K562 (cell line): ENCODE measurements around the gene TIPIN. TPM values are rescaled to one million over a fixed set of nuclear protein-coding genes. Genes with fewer than 3 reads are reported as not detected.

ENCODE experiments used
- ATAC-seq: fragments of 200-7000 bp; cut with Tn5 transposase; 3 replicates; pipeline ENCODE4 v1.9.1; 2020; ENCODE audit warnings: moderate library complexity
- BruUV-seq: library from RNA; stranded (reverse); fragments of 400-500 nt; replicated peaks from 2 replicates; lab custom pipeline; 2021; lab: Mats Ljungman, UMichigan
- CTCF ChIA-PET: fragments of 300-600 bp; formaldehyde crosslinking; extraction: SDS; loops from one replicate; lab custom pipeline; 2021; ENCODE audit warnings: low intra/inter-chr PET ratio; lab: Yijun Ruan, JAX
- POLR2A ChIA-PET: fragments of 300-600, 350-650 bp; sonication (Branson Sonifier 250); formaldehyde crosslinking; extraction: SDS; loops from one replicate; lab custom pipeline; 2021; ENCODE audit warnings: antibody characterized with exemption, inconsistent platforms; lab: Yijun Ruan, JAX
- DNase-seq, 4 experiments: peaks; one replicate each; pipeline versions ENCODE4 v3.0.0 to v3.0.0-alpha.2; 2011 to 2018; ENCODE audit warnings: low spot score in 3 of 4, mixed read lengths in 3 of 4; ENCODE audit errors: extremely low read depth in 1 of 4
- FAIRE-seq: peaks from 2 replicates; lab custom pipeline; 2011; peaks lifted over from hg19 to GRCh38; lab: Jason Lieb, UNC
- H2AFZ ChIP-seq: 2 replicates; pipeline ENCODE4 v1.6.0; 2011; ENCODE audit warnings: low read depth, low read length, control low read depth, inconsistent platforms
- H3K27ac ChIP-seq: fragments of 200-600 bp; 3 replicates; pipeline ENCODE4 v1.8.0; 2011; ENCODE audit warnings: low read depth, mild to moderate bottlenecking, control low read depth, inconsistent platforms, low read length, moderate library complexity, mixed read lengths; ENCODE audit errors: extremely low read depth
- H3K27me3 ChIP-seq, 2 experiments: fragments of 300-600 bp in 1 of 2; 2 replicates in 1 of 2; 3 replicates in 1 of 2; pipeline versions ENCODE4 v1.6.0 to v1.8.0; 2011; ENCODE audit warnings: inconsistent platforms in 2 of 2, low read length in 2 of 2, mild to moderate bottlenecking in 1 of 2, mixed read lengths in 1 of 2, moderate library complexity in 1 of 2; ENCODE audit not compliant: control insufficient read depth in 2 of 2, insufficient read depth in 2 of 2
- H3K36me3 ChIP-seq: fragments of 300-600 bp; 3 replicates; pipeline ENCODE4 v1.8.0; 2011; ENCODE audit warnings: mild to moderate bottlenecking, low read length, inconsistent platforms; ENCODE audit not compliant: control insufficient read depth, insufficient read depth
- H3K4me1 ChIP-seq, 2 experiments: fragments of 200-600 bp in 1 of 2; replicated peaks in 1 of 2; 2 replicates in 1 of 2; 3 replicates in 1 of 2; pipeline versions ENCODE4 v1.5.1 to v1.8.0; 2011; ENCODE audit warnings: inconsistent platforms in 2 of 2, low read length in 2 of 2, mild to moderate bottlenecking in 1 of 2, mixed read lengths in 1 of 2, moderate library complexity in 1 of 2; ENCODE audit not compliant: control insufficient read depth in 2 of 2, insufficient read depth in 2 of 2
- H3K4me2 ChIP-seq: 2 replicates; pipeline ENCODE4 v1.6.1; 2011; ENCODE audit warnings: low read length, control low read depth, inconsistent platforms, mixed read lengths; ENCODE audit not compliant: insufficient read depth
- H3K4me3 ChIP-seq: fragments of 200-600 bp; sonication (generic), shearing (Covaris generic); 2 replicates; pipeline ENCODE4 v1.5.1; 2016; ENCODE audit warnings: control low read depth, inconsistent platforms
- H3K79me2 ChIP-seq: fragments of 200-600 bp; 3 replicates; pipeline ENCODE4 v1.8.0; 2011; ENCODE audit warnings: low read length, inconsistent platforms; ENCODE audit not compliant: control insufficient read depth, insufficient read depth
- H3K9ac ChIP-seq, 2 experiments: 2 replicates each; pipeline versions ENCODE4 v1.6.0 to v1.6.1; 2011; ENCODE audit warnings: low read depth in 2 of 2, low read length in 2 of 2, control low read depth in 1 of 2, inconsistent platforms in 1 of 2, mild to moderate bottlenecking in 1 of 2, mixed read lengths in 1 of 2; ENCODE audit not compliant: insufficient read depth in 1 of 2
- H3K9me1 ChIP-seq: one replicate; pipeline ENCODE4 v1.6.0; 2011; ENCODE audit warnings: inconsistent platforms, mild to moderate bottlenecking, low read length, moderate library complexity; ENCODE audit not compliant: control insufficient read depth, insufficient read depth
- H3K9me3 ChIP-seq: replicated peaks from 2 replicates; pipeline ENCODE4 v1.5.1; 2011; ENCODE audit warnings: low read depth, low read length, inconsistent platforms; ENCODE audit not compliant: control insufficient read depth, insufficient read depth
- H4K20me1 ChIP-seq: replicated peaks from 2 replicates; pipeline ENCODE4 v1.6.1; 2011; ENCODE audit warnings: low read length, inconsistent platforms, mixed read lengths; ENCODE audit not compliant: control insufficient read depth, insufficient read depth
- AFF1 ChIP-seq, 2 experiments: fragments of 450-650 bp; IDR thresholded peaks; 2 replicates each; pipeline ENCODE4 v1.6.1; 2018; ENCODE audit warnings: mild to moderate bottlenecking in 2 of 2, low read depth in 1 of 2; ENCODE audit not compliant: partially characterized antibody in 2 of 2
- TAL1 ChIP-seq: fragments of 450-650 bp; IDR thresholded peaks from 2 replicates; pipeline ENCODE4 v1.6.1; 2016; ENCODE audit warnings: mild to moderate bottlenecking
- ZNF232 ChIP-seq: sonication (generic); formaldehyde crosslinking; IDR thresholded peaks from 2 replicates; pipeline ENCODE4 v1.8.0; 2022; ENCODE audit warnings: mild to moderate bottlenecking, missing genetic modification reagents
- ZNF445 ChIP-seq: fragments of 250-450 bp; sonication (Bioruptor Pico); IDR thresholded peaks from 2 replicates; pipeline ENCODE4 v1.4.0; 2020; ENCODE audit warnings: low read depth, mild to moderate bottlenecking, moderate library complexity
- ZNF639 ChIP-seq, 2 experiments: fragments of 200-800 bp in 1 of 2; sonication (Bioruptor generic) in 1 of 2; sonication (generic) in 1 of 2; formaldehyde crosslinking in 1 of 2; IDR thresholded peaks in 1 of 2; conservative IDR thresholded peaks in 1 of 2; 2 replicates each; pipeline versions ENCODE4 v1.5.0 to v1.6.1; 2016 to 2020; ENCODE audit warnings: missing compliant biosample characterization in 1 of 2, missing genetic modification characterization in 1 of 2, missing genetic modification reagents in 1 of 2
- ZNF707 ChIP-seq: fragments of 250-450 bp; sonication (Bioruptor Pico); conservative IDR thresholded peaks from 2 replicates; pipeline ENCODE4 v1.8.0; 2022; ENCODE audit warnings: inconsistent platforms, mild to moderate bottlenecking, moderate library complexity
- WGBS: fragments of 100-300 bp; shearing (Covaris generic); methylation state at CpG from one replicate; pipeline ENCODE4 v1.1.6; 2016; ENCODE audit warnings: low coverage, mixed read lengths; ENCODE audit not compliant: insufficient coverage; ENCODE audit errors: missing lambda C conversion rate; 5-methylcytosine and 5-hydroxymethylcytosine counted together
- in situ Hi-C: fragments of 300-500 bp; cut with MboI; formaldehyde crosslinking; loops from 4 replicates; pipeline ENCODE4 v1.15.0; 2018; ENCODE audit warnings: inconsistent platforms, mixed read lengths
- intact Hi-C: fragments of 100-400 bp; cut with micrococcal nuclease; formaldehyde crosslinking; loops from 2 replicates; pipeline ENCODE4 v1.14.2; 2022
- polyA plus RNA-seq, 8 experiments: library from polyadenylated mRNA; depleted of rRNA in 4 of 8; stranded (reverse) in 5 of 8; unstranded in 3 of 8; fragments of >200 nt; fragmentation: Nextera tagmentation in 2 of 8; fragmentation: Illumina TruSeq in 1 of 8; extraction: Ambion mirVana in 2 of 8; extraction: Trizol in 1 of 8; gene quantifications; 2 replicates each; pipeline versions ENCODE4 v1.2.1 to v1.2.3, GENCODE V29; 2011 to 2014; ENCODE audit warnings: inconsistent platforms in 1 of 8, missing spikeins in 1 of 8
- total RNA-seq, 7 experiments: library from RNA; depleted of rRNA in 6 of 7; stranded (reverse); fragments of >200 nt in 6 of 7; fragmentation: Illumina TruSeq in 2 of 7; extraction: Trizol in 2 of 7; gene quantifications; 2 replicates each; pipeline versions ENCODE4 v1.2.1 to v1.2.3, GENCODE V29; 2011 to 2021; ENCODE audit warnings: low replicate concordance in 1 of 7

TIPIN gene
- total and polyA plus RNA-seq, 9 of the 15 experiments (the other 6 are each of a cell fraction or from before 2014, with no cell fraction given), result 22.9 to 61.4 (median 42.0) TPM

GRCh38 chr15:66362776-66363175, 6.3 kb upstream of the TIPIN start:
- 100% methylated on average over 1 of the region's 1 CpG for WGBS
- intact Hi-C loops, result no loop called here
- H3K27me3 ChIP-seq, result no peaks in the 10 kb centered on the region
- no peaks in the 10 kb centered on the region for H3K9me1 ChIP-seq
- H3K27ac ChIP-seq, result no peak overlapping the region
- H4K20me1 ChIP-seq, result no peaks in the 10 kb centered on the region
- no peak overlapping the region for H3K9ac ChIP-seq
- FAIRE-seq, result no peak
- DNase-seq, result no peak
- H2AFZ ChIP-seq, result no peak overlapping the region
- H3K4me2 ChIP-seq, result no peak overlapping the region
- H3K9me3 ChIP-seq, result no peaks in the 10 kb centered on the region
- ChIA-PET POLR2A (no interaction called here), CTCF (no interaction called here)
- BruUV-seq, result no TSS peak
- no peak overlapping the region for H3K4me3 ChIP-seq
- H3K79me2 ChIP-seq, result no peaks in the 10 kb centered on the region
- H3K36me3 ChIP-seq, result no peaks in the 10 kb centered on the region
- in situ Hi-C loops, result no loop called here
- ATAC-seq, result no peak
- TF ChIP-seq ZNF639 (CRISPR knock-in tag; conservative IDR thresholded peaks at IDR 0.05 in 1 of 2, IDR thresholded peaks at IDR 0.05 in 1 of 2) (no peak), ZNF707 (CRISPR knock-in tag) (no peak), TAL1 (no peak), AFF1 (IDR thresholded peaks at IDR 0.05; ENCODE audit: low read depth in 1 of 2, partially characterized antibody in 2 of 2) (no peak), ZNF445 (CRISPR knock-in tag) (no peak), ZNF232 (CRISPR knock-in tag) (no peak)
- peaks cover 0 to 3% of the 10 kb centered on the region in 2 experiments; a peak in 1 of 5 replicates for H3K4me1 ChIP-seq
